Dendritic cell treated with granulocyte-macrophage colony-stimulating factor and Interleukin-4, amounts not matched to agents 40 ng/mL and 50 ng/mL, for 4 days (primary cell): ENCODE data around the gene GRAMD1A.
A peak's percentile ranks its signal among the peaks of the same experiment; 100 is the strongest.
"Not testable (repeated sequence)": the region's sequence is repeated elsewhere in the genome, so short reads cannot be mapped to it uniquely, and the experiment has no call there.

Experiments used
- H3K27ac Mint-ChIP-seq: one replicate; pipeline ENCODE4 v1.8.0; 2022; ENCODE audit warnings: mild to moderate bottlenecking, mixed read lengths
- H3K27me3 Mint-ChIP-seq: one replicate; pipeline ENCODE4 v1.8.0; 2022; ENCODE audit warnings: mild to moderate bottlenecking, mixed read lengths
- H3K36me3 Mint-ChIP-seq: one replicate; pipeline ENCODE4 v1.8.0; 2022; ENCODE audit warnings: low read depth, mixed read lengths
- H3K4me1 Mint-ChIP-seq: one replicate; pipeline ENCODE4 v1.8.0; 2022; ENCODE audit warnings: low read depth, mixed read lengths
- H3K4me3 Mint-ChIP-seq: one replicate; pipeline ENCODE4 v1.8.0; 2022; ENCODE audit warnings: mild to moderate bottlenecking, moderate library complexity, mixed read lengths
- H3K9me3 Mint-ChIP-seq: one replicate; pipeline ENCODE4 v1.8.0; 2022; ENCODE audit warnings: mixed read lengths
- intact Hi-C: fragments of 100-400 bp; cut with micrococcal nuclease; formaldehyde crosslinking; loops from one replicate; pipeline ENCODE4 v1.15.0; 2022

Gene GRAMD1A

DNA sequence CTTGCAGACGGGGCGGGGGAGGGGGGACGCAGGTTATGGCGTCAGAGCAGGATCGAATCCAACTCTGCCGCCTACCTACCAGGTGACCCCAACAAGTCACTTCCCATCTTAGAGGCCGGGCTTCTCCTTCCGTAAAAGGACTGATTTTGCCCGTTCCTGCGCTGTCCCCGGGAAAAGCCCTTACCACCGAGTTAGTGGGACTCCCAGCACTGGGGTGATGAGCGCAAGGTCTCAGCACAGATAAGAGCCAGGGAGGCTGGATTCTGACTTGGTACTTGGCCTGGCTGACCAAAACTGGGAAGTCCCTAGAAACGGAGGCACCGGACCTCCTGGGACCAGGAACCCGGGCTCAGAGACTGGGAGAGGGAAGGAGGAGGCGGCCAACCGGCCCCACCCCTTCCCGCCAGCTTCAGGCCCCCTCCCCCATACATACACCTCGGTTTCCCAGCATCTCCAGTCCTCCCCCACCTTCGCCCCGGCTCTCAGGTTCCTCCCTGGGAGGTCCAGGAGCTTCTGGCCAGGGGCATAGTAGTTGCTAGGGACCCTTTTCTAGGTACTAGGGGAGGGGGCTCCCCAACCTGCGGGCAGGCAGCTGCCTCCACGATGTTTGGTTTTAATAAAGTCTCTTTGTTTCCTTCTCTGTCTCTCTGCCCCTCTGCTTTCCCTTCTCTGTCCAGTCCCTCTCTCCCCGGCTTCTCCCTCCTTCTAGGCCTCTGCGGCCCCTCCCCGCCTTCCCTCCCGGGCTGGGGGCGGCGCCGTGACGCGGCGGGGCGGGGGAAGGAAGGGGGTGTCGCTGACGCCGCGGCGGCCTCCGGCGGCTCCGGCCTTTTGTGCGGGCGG is at the start of gene GRAMD1A:
Gene GRAMD1A (plus strand): TSS at position 826 of the 840 bp plus-strand sequence. CDS start 156 bp downstream, outside the sequence.
- peak within 1 kb of the TSS; percentile 90 for H3K27ac Mint-ChIP-seq
- H3K36me3 Mint-ChIP-seq, result peaks cover 32% of the 10 kb centered on the region
- H3K4me3 Mint-ChIP-seq, result peak within 1 kb of the TSS; percentile 96
- H3K4me1 Mint-ChIP-seq, result peaks cover 81% of the 10 kb centered on the region
- H3K27me3 Mint-ChIP-seq, result no peaks in the 10 kb centered on the region
- intact Hi-C loops, result no loop called here
- H3K9me3 Mint-ChIP-seq, result no peaks in the 10 kb centered on the region

GRCh38 chr19:34953092-34953491 is 47.0 kb upstream of the GRAMD1A start:
- no peak overlapping the region for H3K27ac Mint-ChIP-seq
- H3K4me3 Mint-ChIP-seq, result no peak overlapping the region
- peaks cover 56% of the 10 kb centered on the region for H3K36me3 Mint-ChIP-seq
- no peaks in the 10 kb centered on the region for H3K27me3 Mint-ChIP-seq
- intact Hi-C loops, result no loop called here
- H3K9me3 Mint-ChIP-seq, result peaks cover 87% of the 10 kb centered on the region
- H3K4me1 Mint-ChIP-seq, result no peaks in the 10 kb centered on the region

GRCh38 chr19:34957830-34958751 is 42.0 kb upstream of the GRAMD1A start:
- peaks cover 76% of the 10 kb centered on the region for H3K36me3 Mint-ChIP-seq
- intact Hi-C loops, result no loop called here

DNA sequence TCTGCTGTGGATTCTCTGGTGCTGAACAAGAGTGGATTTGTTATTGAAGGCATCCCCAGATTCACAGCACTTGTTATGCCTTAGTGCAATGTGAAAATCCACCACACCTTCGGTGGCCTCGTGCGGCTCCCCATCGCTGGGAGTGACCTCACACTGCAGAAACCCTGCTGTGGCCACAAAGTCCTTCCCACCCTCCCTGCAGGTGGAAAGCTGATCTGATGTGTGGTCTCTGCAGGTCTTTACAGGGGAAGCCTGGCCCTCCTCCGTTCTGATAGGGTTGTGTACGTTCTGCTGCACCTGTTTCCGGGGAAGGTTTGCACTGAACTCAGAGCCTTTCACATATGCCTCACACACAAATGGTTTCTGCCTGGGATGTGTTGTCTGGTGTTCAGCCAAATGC is 41.1 kb upstream of the GRAMD1A start:
- intact Hi-C loops, result no loop called here
- Mint-ChIP-seq H3K27me3 (peaks cover 4% of the 10 kb centered on the region), H3K27ac (no peak overlapping the region), H3K9me3 (peaks cover 77% of the 10 kb centered on the region), H3K4me3 (no peak overlapping the region), H3K4me1 (peaks cover 24% of the 10 kb centered on the region), H3K36me3 (peaks cover 69% of the 10 kb centered on the region)

More at GRCh38 chr19:34957830-34958751, 42.0 kb upstream of the GRAMD1A start:
- Mint-ChIP-seq H3K4me1 (peaks cover 21% of the 10 kb centered on the region), H3K4me3 (no peak overlapping the region), H3K9me3 (peaks cover 87% of the 10 kb centered on the region), H3K27ac (no peak overlapping the region), H3K27me3 (peaks cover 3% of the 10 kb centered on the region)

DNA sequence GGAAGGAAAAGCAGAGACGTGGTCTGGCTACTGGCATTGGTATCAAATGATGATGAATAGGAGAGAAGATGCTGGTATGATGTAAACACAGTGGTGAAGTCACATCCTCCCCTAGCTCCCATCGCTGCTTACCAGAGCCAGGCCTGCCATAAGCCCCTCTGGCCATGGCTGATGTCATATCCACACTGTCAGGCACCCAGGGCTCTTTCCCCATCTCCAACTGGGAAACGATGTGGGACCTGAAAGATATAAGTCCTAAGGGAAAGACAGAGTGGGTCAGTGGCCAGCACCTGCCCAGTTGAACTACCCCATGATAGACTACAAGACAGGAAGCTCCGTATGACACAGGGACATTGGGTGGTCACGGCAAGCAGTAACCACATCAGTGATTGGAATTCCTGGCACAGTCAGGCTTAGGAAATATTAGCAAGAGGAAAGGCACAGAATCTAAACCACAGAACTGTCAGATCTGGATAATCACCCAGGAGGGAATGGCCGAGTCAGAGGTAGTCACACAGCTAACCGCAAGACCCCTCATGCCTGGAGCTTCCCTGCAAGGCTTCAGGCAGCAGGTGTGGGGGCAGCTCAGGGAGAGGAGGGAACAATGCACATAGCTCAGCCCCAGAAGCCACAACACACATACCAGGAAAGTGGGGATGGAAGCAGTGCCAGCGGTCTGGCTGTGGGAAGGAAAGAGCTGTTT is 39.9 kb upstream of the GRAMD1A start:
- H3K4me1 Mint-ChIP-seq, result peaks cover 24% of the 10 kb centered on the region
- H3K27ac Mint-ChIP-seq, result no peak overlapping the region
- H3K4me3 Mint-ChIP-seq, result no peak overlapping the region
- intact Hi-C loops, result no loop called here
- H3K36me3 Mint-ChIP-seq, result peaks cover 58% of the 10 kb centered on the region
- peaks cover 4% of the 10 kb centered on the region for H3K27me3 Mint-ChIP-seq
- peaks cover 65% of the 10 kb centered on the region for H3K9me3 Mint-ChIP-seq

DNA sequence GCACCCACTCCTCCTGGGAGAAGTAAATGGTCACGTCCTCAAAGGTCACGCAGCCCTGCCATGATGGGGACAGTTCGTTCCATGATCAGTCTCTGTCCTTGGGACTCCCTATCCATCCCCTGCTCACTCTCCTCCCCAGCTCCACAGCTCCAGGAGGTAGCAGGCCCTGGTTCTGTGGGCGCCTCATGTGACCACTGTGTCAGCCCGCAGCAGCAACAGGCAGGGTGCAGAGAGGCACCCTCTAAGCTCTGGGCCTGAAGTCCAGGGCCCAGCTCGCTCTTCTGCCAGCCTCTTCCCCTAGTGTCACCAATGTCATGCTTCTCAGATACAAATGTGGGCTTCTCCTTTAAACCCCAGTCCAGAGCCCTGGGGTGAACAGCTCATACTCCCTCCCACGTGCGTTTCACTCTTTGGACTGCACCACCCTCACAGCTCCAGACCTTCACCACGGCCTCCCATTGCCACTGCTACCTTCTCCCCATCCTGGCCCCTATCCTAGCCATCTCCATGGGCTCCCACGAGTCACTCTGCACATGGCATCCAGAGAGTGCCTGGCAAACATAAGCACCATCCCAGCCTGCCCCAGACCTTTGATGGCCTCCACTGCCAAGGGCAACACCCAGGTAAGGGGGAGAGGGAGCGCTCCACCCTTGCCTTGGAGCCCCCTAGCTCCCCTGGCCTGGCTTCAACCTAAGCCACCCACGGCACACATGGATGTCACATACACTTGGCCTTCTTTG is 39.0 kb upstream of the GRAMD1A start:
- H3K27ac Mint-ChIP-seq, result no peak overlapping the region
- H3K4me1 Mint-ChIP-seq, result peaks cover 24% of the 10 kb centered on the region
- no peak overlapping the region for H3K4me3 Mint-ChIP-seq
- peaks cover 58% of the 10 kb centered on the region for H3K36me3 Mint-ChIP-seq
- H3K9me3 Mint-ChIP-seq, result peaks cover 65% of the 10 kb centered on the region
- intact Hi-C loops, result no loop called here
- peaks cover 7% of the 10 kb centered on the region for H3K27me3 Mint-ChIP-seq

GRCh38 chr19:34961775-34962686 is 38.1 kb upstream of the GRAMD1A start:
- Mint-ChIP-seq H3K4me3 (no peak overlapping the region), H3K4me1 (peaks cover 24% of the 10 kb centered on the region), H3K9me3 (peaks cover 56% of the 10 kb centered on the region), H3K27me3 (peaks cover 7% of the 10 kb centered on the region), H3K36me3 (peaks cover 56% of the 10 kb centered on the region), H3K27ac (no peak overlapping the region)
- intact Hi-C loops, result no loop called here

DNA sequence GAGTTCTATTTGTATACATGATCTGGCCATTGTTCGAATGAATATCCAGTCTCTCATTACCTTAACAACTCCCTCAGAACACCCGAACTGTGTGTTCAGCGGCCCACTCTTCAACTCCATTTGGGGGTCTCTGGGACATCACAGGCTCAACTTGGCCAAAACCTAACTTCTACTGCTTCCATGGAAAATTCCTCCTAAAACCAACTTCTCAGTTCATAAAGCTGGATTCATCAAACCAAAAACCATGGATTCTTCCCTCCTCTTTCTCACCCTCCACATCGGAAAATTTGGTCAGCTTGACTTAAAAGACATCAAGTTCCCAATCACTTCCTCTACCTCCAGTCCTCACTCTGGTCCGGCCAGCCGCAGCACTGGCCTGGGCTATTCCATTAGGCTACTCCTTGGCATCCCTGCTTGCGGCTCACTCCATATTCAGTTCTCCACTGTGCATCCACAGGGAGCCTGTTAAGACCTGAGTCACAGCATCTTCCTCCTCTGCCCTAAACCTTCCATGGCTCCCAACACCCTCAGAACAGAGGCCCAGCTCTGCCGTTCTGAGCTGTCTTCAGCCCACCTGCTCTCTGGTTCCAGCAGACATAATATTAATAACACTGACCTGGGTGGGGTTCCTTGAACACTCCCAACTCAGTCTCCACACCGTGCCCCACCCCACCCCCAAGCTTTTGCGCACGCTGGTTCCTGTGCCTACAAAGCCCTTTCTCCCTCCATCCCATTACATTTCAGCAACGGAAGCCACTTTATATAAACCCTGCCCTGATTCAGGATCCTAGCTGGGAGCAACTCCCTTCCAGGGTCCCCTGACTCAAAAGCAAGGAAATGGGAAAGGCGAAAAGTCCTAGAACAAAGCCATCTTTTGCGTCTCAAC is 37.2 kb upstream of the GRAMD1A start:
- peaks cover 24% of the 10 kb centered on the region for H3K4me1 Mint-ChIP-seq
- peaks cover 57% of the 10 kb centered on the region for H3K9me3 Mint-ChIP-seq
- H3K36me3 Mint-ChIP-seq, result peaks cover 49% of the 10 kb centered on the region
- peak overlapping the region; percentile 76 for H3K4me3 Mint-ChIP-seq
- intact Hi-C loops, result no loop called here
- peak overlapping the region; percentile 41 for H3K27ac Mint-ChIP-seq
- H3K27me3 Mint-ChIP-seq, result peaks cover 7% of the 10 kb centered on the region

GRCh38 chr19:34963573-34964406 is 36.3 kb upstream of the GRAMD1A start, which contains the start of gene ZNF792:
ZNF792 (minus strand) TSS chr19:34964229; CDS start chr19:34963662, 567 bp downstream.
- H3K36me3 Mint-ChIP-seq, result peaks cover 41% of the 10 kb centered on the region

DNA sequence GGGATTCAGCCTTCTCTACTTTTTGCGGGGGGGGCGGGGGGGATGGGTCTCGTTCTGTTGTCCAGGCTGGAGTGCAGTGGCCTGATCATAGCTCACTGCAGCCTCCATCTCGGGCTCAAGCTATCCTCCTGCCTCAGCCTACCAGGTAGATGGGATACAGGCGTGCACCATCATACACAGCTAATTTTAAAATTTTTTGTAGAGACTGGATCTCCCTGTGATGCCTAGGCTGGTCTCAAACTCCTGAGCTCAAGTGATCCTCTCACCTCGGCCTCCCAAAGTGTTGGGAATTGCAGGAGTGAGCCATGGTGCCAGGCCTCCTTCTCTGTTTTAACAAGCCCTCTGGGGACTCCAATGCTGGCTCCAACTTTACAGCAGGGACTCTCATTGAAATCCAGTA is 35.5 kb upstream of the GRAMD1A start:
- no peak overlapping the region for H3K27ac Mint-ChIP-seq
- H3K9me3 Mint-ChIP-seq, result peaks cover 53% of the 10 kb centered on the region
- peaks cover 33% of the 10 kb centered on the region for H3K36me3 Mint-ChIP-seq
- no peak overlapping the region for H3K4me3 Mint-ChIP-seq
- peaks cover 24% of the 10 kb centered on the region for H3K4me1 Mint-ChIP-seq
- peaks cover 7% of the 10 kb centered on the region for H3K27me3 Mint-ChIP-seq
- intact Hi-C loops, result no loop called here

More at GRCh38 chr19:34963573-34964406, 36.3 kb upstream of the GRAMD1A start, which contains the start of gene ZNF792:
- Mint-ChIP-seq H3K9me3 (peaks cover 57% of the 10 kb centered on the region), H3K4me3 (peak within 1 kb of the TSS; percentile 76), H3K27me3 (peaks cover 7% of the 10 kb centered on the region), H3K27ac (peak within 1 kb of the TSS; percentile 41), H3K4me1 (peaks cover 24% of the 10 kb centered on the region)
- intact Hi-C loops, result no loop called here

GRCh38 chr19:34965505-34965904 is 34.6 kb upstream of the GRAMD1A start:
- Mint-ChIP-seq H3K9me3 (peaks cover 48% of the 10 kb centered on the region), H3K36me3 (peaks cover 24% of the 10 kb centered on the region), H3K4me1 (peaks cover 24% of the 10 kb centered on the region)
- intact Hi-C loops, H3K27me3 Mint-ChIP-seq, H3K27ac Mint-ChIP-seq, H3K4me3 Mint-ChIP-seq: not testable (repeated sequence)
